ENCODE measurements around the gene SYT9.

- no peak for TF ChIP-seq EZH2 (IDR thresholded peaks at IDR 0.05; ENCODE audit: insufficient read depth, poor library complexity, severe bottlenecking)
- TF ChIP-seq EZH2phosphoT487 (IDR thresholded peaks at IDR 0.05; ENCODE audit: insufficient read depth, low read depth) = no peak
These were observed 262.4 kb downstream of the SYT9 start for GRCh38 chr11:7514099-7514591.
